GM18867 (cell line): ENCODE data around the gene TNNI3K.

Experiments used
- ATAC-seq: cut with Tn5 transposase; IDR thresholded peaks from one replicate; pipeline ENCODE4 v1.9.1; 2021; ENCODE audit warnings: mild to moderate bottlenecking, moderate library complexity; ENCODE audit not compliant: unreplicated experiment

TNNI3K gene

DNA sequence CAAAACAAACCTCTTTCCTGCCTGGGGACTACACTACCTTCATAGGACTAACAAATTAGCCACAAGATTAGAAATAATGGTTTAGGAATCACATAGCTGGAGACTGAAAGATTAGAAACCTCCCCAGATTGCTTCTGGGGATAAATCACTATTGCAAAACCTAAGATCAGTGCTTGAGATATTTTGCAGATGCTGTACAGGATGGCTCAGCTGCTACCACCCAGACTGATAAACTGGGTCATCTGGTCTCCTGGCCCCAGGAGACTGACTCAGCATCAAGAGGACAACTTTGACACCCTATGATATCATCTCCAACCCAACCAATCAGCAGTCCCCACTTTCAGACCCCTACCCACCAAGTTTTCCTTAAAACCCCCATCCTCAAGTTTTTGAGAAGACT is 140.2 kb downstream of the TNNI3K start:
- ATAC-seq: no peak

DNA sequence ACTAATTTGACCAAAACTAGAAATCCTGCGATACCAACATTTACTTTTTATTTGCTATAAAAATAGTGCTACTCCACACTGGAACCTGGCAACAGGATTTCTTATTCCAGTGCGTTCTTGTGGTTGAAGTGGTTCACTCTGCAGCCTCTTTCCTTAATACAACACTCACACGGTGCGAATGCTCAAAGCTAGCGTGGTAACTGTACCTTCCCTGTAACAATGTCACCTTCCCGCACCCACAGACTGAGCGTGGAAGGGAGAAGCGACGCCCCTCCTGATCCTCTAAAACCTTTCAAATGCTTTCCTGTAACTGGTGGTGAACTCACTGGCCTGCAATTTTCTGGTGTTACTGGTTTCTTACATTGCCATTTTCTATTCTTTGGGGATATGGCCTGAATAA is 145.1 kb downstream of the TNNI3K start:
- ATAC-seq: no peak

DNA sequence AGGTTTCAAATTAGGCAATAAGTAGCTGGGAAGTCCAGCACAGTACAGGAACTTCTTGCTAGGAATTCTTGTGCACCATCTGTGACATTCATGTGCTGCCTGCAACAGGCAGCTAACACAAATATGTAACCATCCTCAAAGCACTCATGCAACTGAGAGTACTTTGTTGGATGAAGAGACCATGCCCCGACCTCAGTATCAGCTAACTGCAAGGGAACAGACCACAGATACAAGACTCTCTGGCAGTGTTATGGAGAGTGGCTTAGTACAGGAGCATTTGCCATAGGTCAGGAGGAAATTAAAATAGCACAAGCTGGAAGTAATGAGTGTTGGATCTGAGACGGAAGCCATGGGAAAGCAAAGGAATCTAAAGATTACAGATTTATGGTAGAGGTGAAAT is 153.7 kb downstream of the TNNI3K start:
- ATAC-seq: no peak

DNA sequence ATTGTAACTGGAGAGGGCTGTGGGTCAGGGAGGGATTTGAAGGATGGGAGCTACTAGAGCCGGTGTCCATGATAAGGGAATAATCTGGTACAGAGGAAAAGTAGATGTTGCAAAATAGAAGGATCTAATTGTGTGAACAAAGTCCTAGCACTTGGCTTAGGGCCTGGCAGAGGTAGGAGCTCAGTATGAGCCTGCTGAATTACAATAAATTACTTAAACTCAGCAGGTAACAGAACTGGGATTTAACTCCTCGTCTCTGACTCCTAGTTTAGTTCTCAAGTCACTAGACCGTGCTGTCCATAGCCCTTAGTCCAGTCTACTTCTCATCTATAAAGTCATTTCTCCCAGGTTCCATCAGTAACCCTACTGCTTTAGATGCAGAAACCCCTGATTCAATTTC is 157.0 kb downstream of the TNNI3K start:
- ATAC-seq: no peak

DNA sequence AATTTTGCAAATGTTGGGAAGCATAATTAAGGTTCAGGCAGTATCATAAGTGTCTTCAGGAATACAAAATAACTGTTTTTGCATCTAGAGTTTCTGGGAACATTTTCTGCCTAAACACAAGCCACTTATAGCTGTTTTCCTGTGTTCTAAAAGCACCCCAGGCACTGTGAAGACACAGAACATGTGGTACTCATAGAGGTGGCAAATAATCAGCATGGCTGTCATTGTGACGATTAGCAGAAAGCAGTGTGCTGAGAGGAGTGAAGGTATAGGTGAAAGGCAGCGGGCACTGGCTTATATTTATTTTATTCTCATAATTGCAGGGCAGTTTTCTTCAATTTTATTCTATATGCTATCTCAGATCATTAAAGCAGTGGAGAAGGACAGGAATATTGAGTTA is 157.7 kb downstream of the TNNI3K start:
- ATAC-seq: no peak

DNA sequence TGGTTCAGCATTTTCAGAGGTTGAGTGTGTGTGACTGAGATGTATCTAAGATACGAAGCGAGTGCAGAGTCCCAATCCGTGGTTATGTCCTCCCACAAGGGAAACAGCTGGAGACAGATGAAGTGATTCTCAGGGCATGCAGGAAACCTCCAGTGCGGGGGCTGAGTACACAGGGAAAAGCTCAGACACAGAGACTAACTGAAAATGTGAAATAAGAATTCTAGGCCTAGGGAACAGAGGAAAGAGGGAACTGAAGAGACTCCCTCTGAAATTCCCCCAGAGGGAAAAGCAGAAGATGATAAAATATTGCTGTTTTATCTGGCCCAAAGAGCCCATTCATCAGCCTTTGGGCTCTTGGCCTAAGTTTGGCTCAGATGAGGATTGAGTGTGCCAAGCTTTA is 160.4 kb downstream of the TNNI3K start:
- no peak for ATAC-seq

DNA sequence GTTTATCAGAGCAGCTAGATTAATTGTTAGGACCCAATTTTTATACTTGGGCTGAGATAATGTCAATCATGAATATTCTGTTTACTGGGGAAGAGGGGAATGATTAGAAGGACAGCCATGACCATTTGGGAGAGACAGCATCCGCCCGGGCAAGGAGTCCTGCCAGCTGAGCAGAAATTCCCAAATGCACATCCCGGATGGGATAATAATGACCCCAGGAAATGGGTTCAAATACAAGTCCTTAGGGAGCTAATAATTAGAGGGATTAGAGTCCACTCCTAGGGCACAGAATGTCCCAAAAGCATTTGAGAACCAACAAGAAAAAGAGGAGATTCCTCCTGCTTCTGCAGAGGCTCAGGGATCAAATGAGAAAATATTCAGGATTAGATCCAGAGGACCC is 161.3 kb downstream of the TNNI3K start:
- ATAC-seq: no peak

DNA sequence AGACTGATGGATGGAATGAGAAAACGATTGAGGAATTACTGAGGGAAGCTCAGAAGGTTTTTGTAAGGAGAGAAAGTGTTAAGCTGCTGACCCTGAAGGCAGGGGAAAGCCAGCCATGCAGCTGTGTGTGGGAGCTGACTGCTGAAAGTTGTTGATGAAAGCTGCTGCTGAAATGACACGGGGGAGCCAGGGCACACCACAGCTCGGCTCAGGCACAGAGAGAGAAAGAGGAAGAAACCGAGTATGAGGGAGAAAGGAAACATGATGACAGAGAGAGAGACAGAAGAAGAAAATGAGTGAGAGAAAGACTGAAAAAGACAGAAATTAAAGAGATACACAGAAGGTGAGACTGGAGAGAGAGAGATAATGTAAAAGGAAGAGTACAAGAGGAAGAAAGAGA is 161.7 kb downstream of the TNNI3K start:
- peak; percentile 50 for ATAC-seq

DNA sequence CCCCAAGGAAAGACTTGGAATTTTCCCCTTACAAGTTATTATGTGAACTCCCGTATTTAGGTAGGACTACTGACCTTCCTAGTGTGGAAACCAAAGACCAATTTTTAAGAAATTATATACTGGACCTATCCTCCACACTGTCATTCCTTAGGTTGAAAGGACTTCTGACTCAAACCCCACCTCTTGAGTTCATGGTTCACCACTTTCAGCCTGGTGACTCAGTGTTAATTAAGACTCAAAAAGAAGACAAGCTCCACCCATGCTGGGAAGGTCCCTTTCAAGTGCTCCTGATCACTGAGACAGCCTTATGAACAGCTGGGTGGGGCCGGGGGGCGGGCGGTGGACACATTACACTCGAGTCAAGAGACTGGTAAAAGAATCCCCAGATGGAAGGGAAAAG is 164.1 kb downstream of the TNNI3K start:
- peak; percentile 76 for ATAC-seq

DNA sequence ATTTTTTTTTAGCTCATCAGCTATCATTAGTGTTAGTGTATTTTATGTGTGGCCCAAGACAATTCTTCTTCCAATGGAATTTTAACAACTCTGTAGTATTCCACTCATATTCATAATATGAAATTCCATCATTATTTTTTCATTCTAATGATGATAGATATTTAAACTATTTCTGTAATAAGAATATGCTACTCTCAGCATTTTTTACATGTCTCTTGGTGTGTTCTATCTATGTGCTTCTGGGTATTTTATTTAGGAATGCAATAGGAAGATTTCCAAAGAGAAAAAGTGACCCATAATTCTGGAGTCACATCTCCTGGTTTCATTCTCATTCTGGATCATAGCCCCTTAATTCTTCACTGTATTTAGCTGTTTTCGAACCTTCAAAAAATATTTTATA is 167.7 kb downstream of the TNNI3K start:
- ATAC-seq: no peak

DNA sequence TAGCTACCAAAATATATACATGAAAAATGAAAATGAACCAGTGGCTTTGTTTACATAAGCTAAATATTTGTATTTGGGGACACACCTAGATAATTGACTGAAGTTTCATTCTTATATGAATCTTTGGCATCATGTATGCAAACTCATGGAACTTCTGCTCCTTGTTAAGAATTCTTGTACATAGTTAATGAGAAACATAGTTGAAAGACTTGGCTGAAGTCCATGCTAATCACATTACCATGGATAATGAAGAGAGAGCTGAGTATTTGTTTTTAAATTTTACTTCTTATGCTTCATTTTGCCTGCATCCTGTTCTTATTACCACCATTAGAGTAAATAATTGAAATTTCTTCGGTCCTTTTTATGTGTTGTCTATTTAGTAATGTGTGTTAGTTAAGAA is 168.4 kb downstream of the TNNI3K start:
- no peak for ATAC-seq

DNA sequence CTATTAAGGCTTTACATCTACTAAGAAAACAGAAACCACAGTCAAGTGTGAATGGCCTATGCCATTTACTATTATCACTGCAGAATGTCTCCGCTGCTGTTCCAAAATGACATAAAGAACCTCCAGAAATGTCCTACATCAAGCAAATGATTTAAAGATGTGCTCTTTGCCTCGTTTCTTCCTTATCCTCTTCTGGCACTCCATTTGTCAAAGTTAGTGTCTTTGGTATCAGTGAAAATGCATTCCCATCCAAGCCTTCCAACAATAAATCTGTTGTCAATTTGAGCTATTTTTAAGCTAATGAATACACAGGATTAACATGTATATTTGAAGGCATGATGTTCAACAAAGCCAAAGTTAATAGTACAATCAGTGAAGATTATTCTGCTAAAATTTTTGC is 171.6 kb downstream of the TNNI3K start:
- no peak for ATAC-seq

DNA sequence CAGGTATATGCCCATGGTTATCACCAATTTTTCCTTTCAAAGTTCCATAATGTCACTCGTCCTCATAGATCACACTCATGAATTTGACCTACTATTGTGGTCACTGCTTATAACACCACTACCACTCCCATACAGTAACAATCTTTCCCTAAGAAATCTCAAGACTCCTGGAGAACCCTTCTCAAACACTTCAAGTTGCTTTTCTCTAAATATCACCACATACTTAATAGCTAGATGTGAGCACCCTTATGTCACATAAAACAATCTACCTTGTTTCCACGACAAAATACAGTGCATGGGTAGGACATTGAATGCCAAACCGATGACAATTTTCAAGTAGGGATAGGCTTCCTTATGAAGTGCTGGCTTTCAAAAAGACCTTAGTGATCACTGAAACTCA is 172.7 kb downstream of the TNNI3K start:
- no peak for ATAC-seq

DNA sequence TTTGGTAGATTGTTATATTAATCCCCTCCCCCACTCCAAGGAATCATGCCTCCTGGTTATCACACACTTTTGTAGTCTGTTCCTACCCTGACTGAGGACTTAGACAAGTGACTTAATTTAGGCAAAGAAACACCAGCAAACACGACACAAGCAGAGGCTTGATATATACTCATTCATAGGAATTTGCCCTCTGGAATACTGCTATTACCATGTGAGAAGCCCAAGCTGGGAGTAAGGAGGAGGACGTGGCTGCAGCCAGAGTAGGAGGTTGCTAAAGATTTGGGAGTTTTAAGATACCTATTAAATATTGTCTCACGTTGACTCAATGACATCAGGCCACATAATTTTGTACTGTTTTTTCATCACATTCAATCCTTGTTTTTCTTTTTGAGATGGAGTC is 177.1 kb downstream of the TNNI3K start:
- ATAC-seq: no peak

DNA sequence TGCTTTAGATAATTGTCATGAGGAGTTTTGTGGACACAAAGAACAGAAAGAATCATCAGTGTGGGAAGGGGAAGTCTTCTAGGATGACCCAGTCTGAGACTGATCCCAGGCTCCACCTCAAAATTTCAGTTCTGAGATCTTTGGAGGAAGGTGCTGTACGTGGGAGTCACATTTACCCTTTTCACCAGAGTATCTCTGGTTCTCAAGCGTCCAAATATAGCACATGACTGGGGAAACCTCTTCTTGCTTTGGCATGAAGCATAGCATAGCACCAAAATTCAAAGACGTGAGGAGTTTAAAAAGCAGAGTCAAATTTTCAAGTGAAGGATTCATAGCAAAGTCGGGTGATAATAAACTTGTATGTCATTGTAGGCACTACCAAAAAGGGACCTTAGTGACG is 180.7 kb downstream of the TNNI3K start:
- ATAC-seq: no peak

DNA sequence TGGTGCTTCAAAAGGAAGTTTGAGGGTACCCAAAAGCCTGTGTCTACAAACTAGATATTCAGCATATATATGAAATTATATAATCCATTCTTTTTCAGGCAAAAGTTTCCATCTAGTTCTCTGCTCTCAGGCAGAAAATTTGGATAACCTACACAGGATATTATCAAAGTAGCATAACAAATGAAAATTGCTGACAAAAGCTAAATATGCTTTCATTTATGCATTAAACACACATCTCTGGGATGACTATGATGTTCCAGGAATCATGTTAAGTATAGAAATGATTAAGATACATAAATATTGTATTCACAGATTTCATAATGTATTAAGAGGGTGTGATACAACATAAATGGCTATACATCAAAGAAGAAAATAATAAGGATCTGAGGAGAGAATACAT is 184.4 kb downstream of the TNNI3K start:
- ATAC-seq: no peak

DNA sequence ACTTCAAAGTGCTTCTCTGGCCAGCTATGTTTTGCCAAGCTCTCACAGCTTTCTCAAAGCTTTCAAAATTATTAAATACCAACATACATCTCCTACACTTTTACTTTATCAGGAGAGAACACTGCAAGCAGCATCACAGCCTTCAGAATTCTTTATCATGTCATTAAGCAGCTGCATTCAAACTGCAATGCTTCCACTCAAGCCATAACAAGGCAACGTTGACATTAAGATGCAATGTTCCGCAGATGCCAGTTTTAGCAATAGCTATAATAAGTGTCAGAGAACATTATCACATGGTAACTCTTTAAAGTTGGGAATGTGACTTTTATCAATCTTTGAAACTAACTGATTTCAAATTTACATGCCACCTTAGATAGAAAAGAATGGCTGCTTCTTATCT is 185.3 kb downstream of the TNNI3K start:
- ATAC-seq: no peak

DNA sequence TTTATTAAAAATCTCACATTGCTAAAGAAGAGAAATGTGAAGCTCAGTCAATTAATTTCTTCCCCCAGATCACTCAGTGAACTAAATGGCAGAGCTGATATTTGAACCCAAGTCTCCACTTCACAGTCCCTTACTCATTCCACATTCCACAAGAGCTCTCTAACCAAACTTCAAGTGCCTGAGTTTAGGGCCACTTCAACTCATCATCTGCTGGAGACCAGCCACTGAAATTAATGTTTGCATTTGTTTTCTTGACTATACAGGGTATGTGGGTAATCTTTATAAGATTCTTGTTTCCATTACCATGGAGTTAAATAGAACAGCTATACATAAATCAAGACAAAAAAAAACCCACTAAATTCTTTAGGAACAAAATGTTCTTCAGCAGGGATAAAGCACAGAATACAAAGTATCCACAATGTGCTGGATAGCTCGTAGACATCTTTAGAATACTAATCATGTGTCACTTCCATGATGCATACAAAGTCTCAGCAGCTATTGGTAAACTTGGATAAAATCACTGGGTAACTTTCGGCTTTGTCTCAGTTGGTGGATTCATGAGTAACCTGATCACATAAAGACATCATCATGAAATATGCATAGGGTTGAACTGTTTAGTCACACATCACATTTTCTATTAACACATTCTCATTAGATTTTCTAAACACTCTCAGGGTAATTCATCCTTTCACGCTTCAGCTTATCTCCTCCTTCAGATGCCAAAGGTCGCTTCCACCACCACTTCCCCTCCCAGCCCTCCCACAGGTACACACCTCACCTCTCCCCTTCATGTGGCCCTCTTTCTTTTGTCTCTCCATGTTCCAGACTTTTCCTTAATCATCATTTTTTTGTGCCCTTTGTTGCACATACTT is 187.5 kb downstream of the TNNI3K start:
- no peak for ATAC-seq

DNA sequence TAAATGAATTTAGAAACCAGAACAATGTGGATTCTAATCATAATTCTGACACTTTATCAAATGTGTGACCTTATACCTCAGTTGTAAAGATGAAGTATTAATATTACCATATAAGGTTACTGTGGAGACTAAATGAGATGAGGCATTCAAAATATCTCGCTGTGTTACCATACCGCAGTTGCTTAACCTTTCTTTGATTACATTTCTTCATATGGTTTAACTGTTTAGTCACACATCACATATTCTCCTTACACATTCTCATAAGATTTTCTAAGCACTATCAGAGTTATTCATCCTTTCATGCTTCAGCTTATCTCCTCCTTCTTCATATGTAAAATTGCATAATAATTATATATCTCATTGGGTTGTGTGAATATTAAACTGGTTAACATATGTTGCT is 188.3 kb downstream of the TNNI3K start:
- ATAC-seq: no peak

DNA sequence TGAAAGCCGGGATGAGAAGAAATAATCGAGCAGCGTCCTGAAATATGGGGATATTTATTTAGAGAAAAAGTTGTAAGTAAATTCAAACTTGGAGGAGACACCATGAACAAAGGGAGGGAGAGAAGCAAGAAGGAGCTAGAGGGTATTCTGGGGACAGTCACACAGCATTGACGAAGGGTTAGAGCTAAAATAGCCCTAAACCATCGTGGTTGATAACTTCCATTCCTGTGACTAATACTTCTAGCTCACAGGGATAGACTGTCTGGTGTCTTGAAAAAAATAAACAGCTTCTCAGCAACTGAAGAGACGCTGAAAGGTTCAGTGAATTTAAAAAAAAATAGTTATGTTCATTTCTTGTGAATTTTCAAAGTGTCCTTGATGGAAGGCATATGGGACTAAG is 190.5 kb downstream of the TNNI3K start:
- ATAC-seq: no peak

DNA sequence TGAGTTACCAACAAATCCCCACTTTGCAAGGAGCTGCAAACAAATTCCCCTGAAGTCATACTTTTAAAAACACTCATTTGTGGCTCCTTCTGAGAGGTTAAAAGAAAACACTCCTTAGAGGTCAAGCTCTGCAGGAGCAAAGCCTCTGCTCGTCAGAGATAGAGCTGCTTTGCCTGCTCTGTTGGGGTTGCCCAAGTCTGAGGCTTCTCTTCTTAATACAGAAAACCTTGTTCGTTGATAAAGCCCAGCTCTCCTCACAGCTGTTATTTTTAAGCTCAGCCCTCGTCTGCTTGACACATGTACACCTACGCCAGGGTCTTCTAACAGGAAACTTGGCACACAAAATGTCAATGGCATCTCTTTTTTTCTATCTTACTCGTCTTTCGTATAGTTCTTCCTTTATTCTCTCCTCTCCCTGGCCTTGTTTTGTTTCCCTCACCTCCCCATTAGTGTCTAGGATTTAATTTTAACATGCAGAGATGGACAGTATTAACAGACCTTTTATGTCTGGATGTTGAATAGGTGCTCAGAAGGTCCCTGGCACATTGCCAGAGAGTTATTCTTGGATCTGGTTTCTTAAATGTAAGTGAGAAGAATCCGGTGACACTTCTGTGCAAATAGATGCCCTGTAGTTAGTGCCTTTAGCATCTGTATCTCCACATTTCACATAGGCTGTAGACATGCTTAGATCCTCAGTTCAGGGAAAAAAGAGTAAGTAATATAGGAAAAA is 191.2 kb downstream of the TNNI3K start:
- no peak for ATAC-seq

DNA sequence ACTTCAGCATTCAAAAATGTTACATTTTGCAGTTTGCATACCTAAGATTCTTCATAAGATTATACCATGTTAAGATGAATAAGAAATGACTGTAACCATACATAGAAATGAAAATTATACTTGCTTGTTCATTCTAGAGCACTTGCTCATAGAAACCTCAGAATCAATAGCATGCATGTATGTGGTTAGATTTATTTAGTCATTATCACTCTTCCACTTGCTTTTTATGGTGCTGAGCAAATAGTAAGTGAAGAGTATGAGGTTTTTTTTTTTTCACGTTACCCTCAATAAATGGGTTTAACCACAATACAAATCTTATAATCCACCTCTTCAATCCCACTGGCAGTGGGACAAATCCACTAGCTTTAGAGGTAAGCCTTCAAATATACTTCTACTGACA is 192.5 kb downstream of the TNNI3K start:
- no peak for ATAC-seq
